Heart right ventricle (tissue), 16 donors: ENCODE measurements around the gene LIN7A. TPM values are rescaled to one million over a fixed set of nuclear protein-coding genes. Genes with fewer than 3 reads are reported as not detected.
A peak's percentile ranks its signal among the peaks of the same experiment; 100 is the strongest.
"Not testable (repeated sequence)": the region's sequence is repeated elsewhere in the genome, so short reads cannot be mapped to it uniquely, and the experiment has no call there.

Experiments used
- ATAC-seq, 8 donors: fragments of 200-7000 bp; cut with Tn5 transposase; one replicate each; pipeline ENCODE4 v1.9.1; 2020; ENCODE audit warnings: mild to moderate bottlenecking in 8 of 8, moderate library complexity in 8 of 8, moderate number of reproducible peaks in 1 of 8
- DNase-seq, 2 donors: peaks; one replicate each; pipeline ENCODE4 v3.0.0-alpha.2; 2020
- H3K27ac ChIP-seq, 10 donors: fragments of 200-600 bp; sonication (generic) in 2 of 10; one replicate each; pipeline versions ENCODE4 v1.5.0 to v1.8.0; 2020 to 2022; ENCODE audit warnings: mild to moderate bottlenecking in 3 of 10
- H3K27me3 ChIP-seq, 7 donors: fragments of 200-600 bp; one replicate each; pipeline ENCODE4 v1.8.0; 2021 to 2022; ENCODE audit warnings: mild to moderate bottlenecking in 2 of 7
- H3K36me3 ChIP-seq, 9 donors: fragments of 200-600 bp; sonication (generic) in 1 of 9; one replicate each; pipeline versions ENCODE4 v1.5.0 to v1.8.0; 2020 to 2022; ENCODE audit warnings: mild to moderate bottlenecking in 2 of 9
- H3K4me1 ChIP-seq, 9 donors: fragments of 200-600 bp; sonication (generic) in 1 of 9; one replicate each; pipeline versions ENCODE4 v1.5.0 to v1.8.0; 2020 to 2022; ENCODE audit warnings: mild to moderate bottlenecking in 4 of 9
- H3K4me3 ChIP-seq, 10 donors: fragments of 200-600 bp; sonication (generic) in 2 of 10; one replicate each; pipeline versions ENCODE4 v1.5.0 to v1.8.0; 2020 to 2022; ENCODE audit warnings: mild to moderate bottlenecking in 7 of 10, moderate library complexity in 2 of 10
- H3K9me3 ChIP-seq, 11 donors: fragments of 200-600 bp in 10 of 11; sonication (generic) in 2 of 11; one replicate each; pipeline versions ENCODE4 v1.5.0 to v1.8.0; 2013 to 2022; ENCODE audit warnings: mild to moderate bottlenecking in 2 of 11, control low read depth in 1 of 11, moderate library complexity in 1 of 11
- CTCF ChIP-seq, 9 donors: fragments of 200-600 bp; sonication (generic) in 2 of 9; IDR thresholded peaks; one replicate each; pipeline versions ENCODE4 v1.5.0 to v1.8.0; 2021 to 2022; ENCODE audit warnings: antibody characterized with exemption in 9 of 9, mild to moderate bottlenecking in 5 of 9, moderate library complexity in 1 of 9
- whole genome bisulfite sequencing, 2 donors: extraction: QIAGEN DNeasy Blood & Tissue Kit; methylation state at CpG; one replicate each; pipeline ENCODE4 v1.1.7; 2013; ENCODE audit warnings: inconsistent platforms in 1 of 2; 5-methylcytosine and 5-hydroxymethylcytosine counted together
- intact Hi-C, 10 donors: fragments of 100-400 bp; cut with DNase I; formaldehyde crosslinking; loops; one replicate each; pipeline versions ENCODE4 v1.11.1 to v1.14.2; 2022
- polyA plus RNA-seq, 2 donors: library from polyadenylated mRNA; stranded (reverse); fragments of 200-250 nt; gene quantifications; one replicate each; pipeline ENCODE4 v1.2.3, GENCODE V29; 2013
- total RNA-seq, 10 donors: library from RNA; stranded (reverse); fragmentation: NEBNext Ultra II Directional in 3 of 10; extraction: Animal tissue kit (Norgen Biotek cat#: 25700) in 3 of 10; gene quantifications; one replicate each; pipeline versions ENCODE4 v1.2.1 to v1.2.4, GENCODE V29; 2021 to 2023
- donor health status: Arrhythmogenic right ventricular cardiomyopathy.
- donor health status: ischemic (EF 13 %, LVEDD 7.1; RV severe dilation, severe dysfunction).
- donor health status: healthy with polysubstance abuse.
- donor health status: DM: no; HTN: yes; CAD: no.
- donor health status: DM: no; HTN: no; CAD: no.
- donor health status: ischemic (EF 25% LVEDD 6.9; RV normal size, moderate dysfunction).
- donor health status: ischemic (EF 25% LVEDD 5.7; RV mildly dilated, moderate dysfunction).
- donor health status: healthy.
- donor health status: DM: yes; HTN: yes; CAD: no.
- donor health status: Ischemic cardiomyopathy.
- donor health status: ischemic (EF 35%, LVEDD 5.7; RV mildly dilated, moderate dysfunction).
- donor health status: nonischemic (EF 11% LVEDD 7.7; RV severe dilation, severe dysfunction).
- donor health status: DM: yes; HTN: yes; CAD: no.
- donor health status: PGD.
- donor health status: ischemic (EF 29% LVEDD 5.4; RV normal size, mild dysfunction).
- donor health status: nonischemic (EF 23%, LVEDD 6.1; RV moderate dilation, normal function).

Gene LIN7A
- total and polyA plus RNA-seq, 12 donors: 6.2 to 15.3 (median 10.2) TPM

DNA sequence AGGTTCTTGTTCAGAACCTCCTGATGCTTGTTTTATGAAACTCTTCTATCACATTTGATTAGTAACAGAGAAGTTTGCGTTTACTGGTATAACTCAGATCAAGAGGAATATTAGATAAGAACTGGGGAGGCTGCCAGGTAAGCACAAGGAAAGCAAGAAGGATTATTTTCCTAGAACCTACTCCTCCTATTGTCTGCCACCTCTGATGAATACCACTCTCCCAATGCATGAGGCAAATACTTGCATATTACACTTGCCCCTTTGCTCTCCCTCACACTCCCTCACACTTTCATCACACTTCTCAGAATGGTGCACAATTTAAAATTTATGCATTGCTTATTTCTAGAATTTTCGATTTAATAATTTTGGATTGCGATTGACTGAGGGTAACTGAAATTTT lies 43.6 kb downstream of the LIN7A start:
- H3K4me1 ChIP-seq: peaks cover 0 to 25% (median 0%) of the 10 kb centered on the region in 9 donors

GRCh38 chr12:80892597-80893445 lies 44.9 kb downstream of the LIN7A start:
- Histone ChIP-seq H3K4me3 (no peak overlapping the region), H3K9me3 (no peaks in the 10 kb centered on the region), H3K4me1 (peaks cover 0 to 25% (median 0%) of the 10 kb centered on the region in 9 donors), H3K36me3 (no peaks in the 10 kb centered on the region), H3K27me3 (no peaks in the 10 kb centered on the region), H3K27ac (no peak overlapping the region)
- DNase-seq (no peak), ATAC-seq (no peak)
- 69 to 70% methylated on average over 7 of the region's 7 CpGs for WGBS, 2 donors
- intact Hi-C loops: no loop called here
- no peak for TF ChIP-seq CTCF (IDR thresholded peaks at IDR 0.05)

More for the DNA sequence above, 43.6 kb downstream of the LIN7A start:
- Histone ChIP-seq H3K27me3 (no peaks in the 10 kb centered on the region), H3K36me3 (no peaks in the 10 kb centered on the region), H3K4me3 (no peak overlapping the region), H3K9me3 (no peaks in the 10 kb centered on the region), H3K27ac (no peak overlapping the region)
- TF ChIP-seq CTCF (IDR thresholded peaks at IDR 0.05): no peak
- WGBS, 2 donors: 73 to 78% methylated on average over 3 of the region's 3 CpGs
- ATAC-seq: no peak
- no peak for DNase-seq
- intact Hi-C loops: no loop called here

- intact Hi-C loops: no loop called here
- no peak for ATAC-seq
- H3K36me3 ChIP-seq: no peaks in the 10 kb centered on the region
- WGBS, 2 donors: 78 to 81% methylated on average over 1 of the region's 1 CpG
- no peaks in the 10 kb centered on the region for H3K27me3 ChIP-seq
- TF ChIP-seq CTCF (IDR thresholded peaks at IDR 0.05): no peak
- H3K9me3 ChIP-seq: no peaks in the 10 kb centered on the region
- no peak overlapping the region for H3K27ac ChIP-seq
- H3K4me3 ChIP-seq: no peak overlapping the region
- peaks cover 0 to 15% (median 10%) of the 10 kb centered on the region in 9 donors for H3K4me1 ChIP-seq
- DNase-seq: no peak
These were observed 53.1 kb downstream of the LIN7A start for GRCh38 chr12:80884651-80885050.

- DNase-seq (no peak), ATAC-seq (no peak)
- H3K36me3 ChIP-seq: no peaks in the 10 kb centered on the region
- no peaks in the 10 kb centered on the region for H3K27me3 ChIP-seq
- H3K9me3 ChIP-seq: peaks cover 0 to 6% (median 0%) of the 10 kb centered on the region in 11 donors
- no peak for TF ChIP-seq CTCF (IDR thresholded peaks at IDR 0.05)
- peaks cover 2 to 37% (median 17%) of the 10 kb centered on the region in 9 donors for H3K4me1 ChIP-seq
- no peak overlapping the region for H3K27ac ChIP-seq
- intact Hi-C loops: no loop called here
- no peak overlapping the region for H3K4me3 ChIP-seq
These were observed 56.6 kb downstream of the LIN7A start for GRCh38 chr12:80881106-80881505.

DNA sequence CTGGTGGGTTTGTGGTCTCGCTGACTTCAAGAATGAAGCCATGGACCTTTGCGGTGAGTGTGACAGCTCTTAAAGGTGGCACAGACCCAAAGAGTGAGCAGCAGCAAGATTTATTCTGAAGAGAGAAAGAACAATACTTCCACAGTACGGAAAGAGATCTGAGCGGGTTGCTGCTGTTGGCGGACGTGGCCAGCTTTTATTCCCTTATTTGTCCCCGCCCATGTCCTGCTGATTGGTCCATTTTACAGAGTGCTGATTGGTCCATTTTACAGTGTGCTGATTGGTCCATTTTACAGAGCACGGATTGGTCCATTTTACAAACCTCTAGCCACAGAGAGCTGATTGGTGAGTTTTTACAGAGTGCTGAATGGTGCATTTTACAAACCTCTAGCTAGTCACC lies 59.3 kb downstream of the LIN7A start:
- not testable (repeated sequence) for DNase-seq, H3K27me3 ChIP-seq, H3K9me3 ChIP-seq, H3K36me3 ChIP-seq
- WGBS, 2 donors: 57 to 69% methylated on average over 8 of the region's 8 CpGs
- peak overlapping the region; percentile 50 to 85 (median 76) for H3K27ac ChIP-seq
- ATAC-seq: peak in 7 of 8 donors; percentile 28 to 75 (median 57)
- H3K4me3 ChIP-seq: peak overlapping the region in 8 of 10 donors; percentile 4 to 33 (median 13)
- intact Hi-C loops: loop anchor here in 2 of 10 donors (2.0 to 5.0 kb wide), 2 partner anchors 58 to 59 kb away; partner anchors contain the start of gene LIN7A (in 2 of the 2)
- peaks cover 2 to 37% (median 17%) of the 10 kb centered on the region in 9 donors for H3K4me1 ChIP-seq
